Thyroid gland (tissue), 4 donors: Measurements from ENCODE around the gene SLC50A1.

Experiments used
- CTCF ChIP-seq, 6 experiments: fragments of 200-600 bp in 3 of 6; fragments of 450-650 bp in 3 of 6; sonication (generic) in 3 of 6; IDR thresholded peaks; one replicate each; pipeline ENCODE4 v1.5.1; 2016 to 2019; ENCODE audit warnings: antibody characterized with exemption in 6 of 6, mild to moderate bottlenecking in 2 of 6, inconsistent platforms in 1 of 6, moderate library complexity in 1 of 6
- POLR2A ChIP-seq, 2 donors: fragments of 450-650 bp; IDR thresholded peaks; one replicate each; pipeline ENCODE4 v1.6.1; 2017; ENCODE audit warnings: antibody characterized with exemption in 2 of 2, mild to moderate bottlenecking in 2 of 2, moderate library complexity in 1 of 2

GRCh38 chr1:155086856-155087535, 48.7 kb upstream of the SLC50A1 start:
- TF ChIP-seq CTCF (IDR thresholded peaks at IDR 0.05) (no peak), POLR2A (IDR thresholded peaks at IDR 0.05) (no peak)
